Tibial artery (tissue), 4 donors: ENCODE data around the gene NFATC1.
A peak's percentile ranks its signal among the peaks of the same experiment; 100 is the strongest.

ENCODE experiments used
- DNase-seq, 2 donors: peaks; one replicate each; pipeline ENCODE4 v3.0.0-alpha.2; 2019
- H3K27ac ChIP-seq, 2 donors: fragments of 200-600 bp; sonication (generic) in 1 of 2; 1 replicate in 1 of 2; 2 replicates in 1 of 2; pipeline ENCODE4 v1.5.1; 2018 to 2019; ENCODE audit warnings: mild to moderate bottlenecking in 1 of 2
- H3K27me3 ChIP-seq, 2 donors: fragments of 200-600 bp; sonication (generic) in 1 of 2; one replicate each; pipeline versions ENCODE4 v1.5.1 to v1.6.0; 2016 to 2019
- H3K36me3 ChIP-seq, 3 donors: fragments of 200-600 bp; sonication (generic) in 2 of 3; one replicate each; pipeline ENCODE4 v1.5.1; 2016 to 2019; ENCODE audit warnings: mild to moderate bottlenecking in 2 of 3
- H3K4me1 ChIP-seq, 4 donors: fragments of 200-600 bp; sonication (generic) in 2 of 4; 1 replicate in 3 of 4; 2 replicates in 1 of 4; pipeline ENCODE4 v1.5.1; 2016 to 2019
- H3K4me3 ChIP-seq, 2 donors: fragments of 200-600 bp; sonication (generic) in 1 of 2; 1 replicate in 1 of 2; 2 replicates in 1 of 2; pipeline ENCODE4 v1.5.1; 2018 to 2019; ENCODE audit warnings: mild to moderate bottlenecking in 2 of 2
- H3K9me3 ChIP-seq, 3 donors: fragments of 200-600 bp; sonication (generic) in 1 of 3; one replicate each; pipeline ENCODE4 v1.5.1; 2016 to 2019
- intact Hi-C: fragments of 100-400 bp; cut with DNase I; formaldehyde crosslinking; loops from one replicate; pipeline ENCODE4 v1.15.0; 2023; ENCODE audit warnings: low total_unique reads
- TF ChIP-seq, protein P1 (sequence below), 2 experiments: fragments of 200-600 bp in 1 of 2; fragments of 450-650 bp in 1 of 2; IDR thresholded peaks; one replicate each; pipeline ENCODE4 v1.5.1; 2017 to 2019; ENCODE audit warnings: antibody characterized with exemption in 2 of 2, mild to moderate bottlenecking in 1 of 2, moderate library complexity in 1 of 2

Gene NFATC1

DNA sequence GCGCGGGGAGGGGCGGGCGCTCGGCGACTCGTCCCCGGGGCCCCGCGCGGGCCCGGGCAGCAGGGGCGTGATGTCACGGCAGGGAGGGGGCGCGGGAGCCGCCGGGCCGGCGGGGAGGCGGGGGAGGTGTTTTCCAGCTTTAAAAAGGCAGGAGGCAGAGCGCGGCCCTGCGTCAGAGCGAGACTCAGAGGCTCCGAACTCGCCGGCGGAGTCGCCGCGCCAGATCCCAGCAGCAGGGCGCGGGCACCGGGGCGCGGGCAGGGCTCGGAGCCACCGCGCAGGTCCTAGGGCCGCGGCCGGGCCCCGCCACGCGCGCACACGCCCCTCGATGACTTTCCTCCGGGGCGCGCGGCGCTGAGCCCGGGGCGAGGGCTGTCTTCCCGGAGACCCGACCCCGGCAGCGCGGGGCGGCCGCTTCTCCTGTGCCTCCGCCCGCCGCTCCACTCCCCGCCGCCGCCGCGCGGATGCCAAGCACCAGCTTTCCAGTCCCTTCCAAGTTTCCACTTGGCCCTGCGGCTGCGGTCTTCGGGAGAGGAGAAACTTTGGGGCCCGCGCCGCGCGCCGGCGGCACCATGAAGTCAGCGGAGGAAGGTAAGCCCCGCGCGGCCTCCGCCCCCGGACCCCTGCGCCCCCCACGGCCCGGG lies at the start of gene NFATC1:
Gene NFATC1, plus strand, starts transcription at position 170 of the 644 bp plus-strand sequence. Its CDS starts 295 bp downstream, at position 465.
- Histone ChIP-seq H3K9me3 (no peaks in the 10 kb centered on the region), H3K4me3 (peak within 1 kb of the TSS; percentile 60 to 69), H3K27ac (peak within 1 kb of the TSS; percentile 95 to 97), H3K27me3 (no peaks in the 10 kb centered on the region), H3K4me1 (peaks cover 0 to 41% (median 35%) of the 10 kb centered on the region in 4 donors), H3K36me3 (no peaks in the 10 kb centered on the region)
- intact Hi-C loops, result no loop called here
- DNase-seq, result peak; percentile 81 to 95
- TF ChIP-seq, protein P1, sequence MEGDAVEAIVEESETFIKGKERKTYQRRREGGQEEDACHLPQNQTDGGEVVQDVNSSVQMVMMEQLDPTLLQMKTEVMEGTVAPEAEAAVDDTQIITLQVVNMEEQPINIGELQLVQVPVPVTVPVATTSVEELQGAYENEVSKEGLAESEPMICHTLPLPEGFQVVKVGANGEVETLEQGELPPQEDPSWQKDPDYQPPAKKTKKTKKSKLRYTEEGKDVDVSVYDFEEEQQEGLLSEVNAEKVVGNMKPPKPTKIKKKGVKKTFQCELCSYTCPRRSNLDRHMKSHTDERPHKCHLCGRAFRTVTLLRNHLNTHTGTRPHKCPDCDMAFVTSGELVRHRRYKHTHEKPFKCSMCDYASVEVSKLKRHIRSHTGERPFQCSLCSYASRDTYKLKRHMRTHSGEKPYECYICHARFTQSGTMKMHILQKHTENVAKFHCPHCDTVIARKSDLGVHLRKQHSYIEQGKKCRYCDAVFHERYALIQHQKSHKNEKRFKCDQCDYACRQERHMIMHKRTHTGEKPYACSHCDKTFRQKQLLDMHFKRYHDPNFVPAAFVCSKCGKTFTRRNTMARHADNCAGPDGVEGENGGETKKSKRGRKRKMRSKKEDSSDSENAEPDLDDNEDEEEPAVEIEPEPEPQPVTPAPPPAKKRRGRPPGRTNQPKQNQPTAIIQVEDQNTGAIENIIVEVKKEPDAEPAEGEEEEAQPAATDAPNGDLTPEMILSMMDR (IDR thresholded peaks at IDR 0.05), result peak in 1 of 2 experiments; percentile 15

DNA sequence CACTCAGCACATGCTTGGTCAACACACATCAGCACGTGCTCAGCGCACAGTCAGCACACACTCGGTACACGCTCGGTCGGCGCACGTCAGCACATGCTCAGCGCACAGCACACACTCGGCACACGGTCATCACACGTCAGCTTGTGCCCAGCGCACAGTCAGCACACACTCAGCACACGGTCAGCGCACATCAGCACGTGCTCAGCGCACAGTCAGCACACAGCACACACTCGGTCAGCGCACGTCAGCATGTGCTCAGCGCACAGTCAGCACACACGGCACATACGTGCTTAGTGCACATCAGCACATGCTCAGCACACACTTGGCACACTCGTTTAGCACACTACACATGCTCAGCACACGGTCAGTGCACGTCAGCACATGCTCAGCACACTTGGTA lies 49.7 kb upstream of the NFATC1 start:
- no peak for DNase-seq
- peaks cover 65 to 73% (median 69%) of the 10 kb centered on the region in 3 donors for H3K36me3 ChIP-seq
- TF ChIP-seq, protein P1 (IDR thresholded peaks at IDR 0.05), result no peak

DNA sequence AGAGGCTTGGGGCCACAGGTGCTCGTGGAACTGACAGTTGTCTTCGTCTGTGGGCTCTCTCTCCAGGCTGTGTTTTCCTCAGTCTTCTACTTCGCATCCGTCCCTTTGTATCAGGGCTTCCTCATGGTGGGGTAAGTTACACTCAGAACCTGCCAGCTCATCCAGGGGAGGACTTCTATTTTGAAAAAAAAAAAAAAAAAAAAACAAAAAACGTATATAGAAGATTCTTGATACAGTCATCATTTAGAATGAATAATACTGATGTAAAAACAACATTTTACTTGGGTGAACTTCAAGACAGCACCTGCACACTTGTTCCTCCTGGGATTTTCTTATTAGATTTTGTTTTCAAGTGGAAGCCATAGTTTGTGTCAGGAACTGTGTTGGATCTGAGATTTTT lies 47.7 kb upstream of the NFATC1 start:
- H3K4me1 ChIP-seq, result no peaks in the 10 kb centered on the region
- intact Hi-C loops, result no loop called here
- no peaks in the 10 kb centered on the region for H3K27me3 ChIP-seq
- H3K9me3 ChIP-seq, result no peaks in the 10 kb centered on the region
- DNase-seq, result no peak
- no peak overlapping the region for H3K4me3 ChIP-seq
- H3K36me3 ChIP-seq, result peaks cover 58 to 93% (median 64%) of the 10 kb centered on the region in 3 donors
- H3K27ac ChIP-seq, result no peak overlapping the region
- TF ChIP-seq, protein P1 (IDR thresholded peaks at IDR 0.05), result no peak

More for the DNA sequence above, 49.7 kb upstream of the NFATC1 start:
- Histone ChIP-seq H3K4me1 (no peaks in the 10 kb centered on the region), H3K27me3 (no peaks in the 10 kb centered on the region), H3K9me3 (no peaks in the 10 kb centered on the region), H3K27ac (no peak overlapping the region), H3K4me3 (no peak overlapping the region)
- intact Hi-C loops, result no loop called here

DNA sequence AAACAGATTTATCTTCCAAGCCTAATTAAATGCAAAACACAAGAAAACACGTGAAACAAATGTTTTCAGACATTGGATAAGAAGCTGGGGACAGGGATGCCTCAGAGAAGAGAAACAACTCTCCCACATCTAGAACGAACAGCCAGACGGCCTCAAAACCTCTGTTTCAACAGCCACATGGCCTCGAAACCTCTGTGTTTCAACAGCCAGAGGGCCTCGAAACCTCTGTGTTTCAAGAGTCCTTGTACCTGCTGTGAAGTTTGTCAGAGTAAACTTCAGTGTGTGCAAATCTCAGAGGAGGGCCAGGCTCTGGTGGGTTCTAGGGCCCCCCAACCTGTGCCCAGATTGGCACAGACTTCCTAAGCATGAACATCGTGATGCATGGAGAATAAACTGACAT lies 43.3 kb upstream of the NFATC1 start:
- DNase-seq, result no peak
- Histone ChIP-seq H3K27me3 (no peaks in the 10 kb centered on the region), H3K36me3 (peaks cover 27 to 68% (median 29%) of the 10 kb centered on the region in 3 donors), H3K9me3 (no peaks in the 10 kb centered on the region), H3K27ac (no peak overlapping the region), H3K4me3 (no peak overlapping the region), H3K4me1 (no peaks in the 10 kb centered on the region)
- intact Hi-C loops, result no loop called here
- TF ChIP-seq, protein P1 (IDR thresholded peaks at IDR 0.05), result no peak

DNA sequence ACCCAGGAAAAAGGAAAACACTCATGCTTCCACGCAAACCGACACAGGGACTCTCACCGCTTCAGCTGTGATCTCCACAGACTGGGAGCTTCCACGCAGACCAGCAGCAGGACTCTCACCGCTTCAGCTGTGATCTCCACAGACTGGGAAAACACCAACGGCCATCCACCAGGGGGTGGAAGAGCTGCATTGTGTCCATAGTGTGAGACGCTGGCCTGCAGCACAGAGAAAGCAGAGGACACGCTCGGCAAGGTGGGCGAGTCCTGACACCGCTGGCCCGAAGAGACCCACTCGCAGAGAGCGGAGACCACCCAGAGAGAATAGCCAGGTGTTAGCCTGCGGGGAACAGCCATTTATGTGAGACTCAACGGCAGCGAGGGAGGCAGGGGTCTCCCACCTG lies 42.5 kb upstream of the NFATC1 start:
- no peak for DNase-seq
- Histone ChIP-seq H3K27ac (no peak overlapping the region), H3K36me3 (peaks cover 21 to 60% (median 21%) of the 10 kb centered on the region in 3 donors), H3K4me3 (no peak overlapping the region), H3K27me3 (no peaks in the 10 kb centered on the region), H3K9me3 (no peaks in the 10 kb centered on the region), H3K4me1 (no peaks in the 10 kb centered on the region)
- TF ChIP-seq, protein P1 (IDR thresholded peaks at IDR 0.05), result no peak
- intact Hi-C loops, result no loop called here
